Erythroblast (primary cell): ENCODE results near the gene PF4V1.

Experiments used
- GATA1 ChIP-seq: IDR thresholded peaks from 2 replicates; pipeline ENCODE4 v1.6.1; 2011; ENCODE audit warnings: low read depth, mild to moderate bottlenecking, control low read depth, low read length, moderate library complexity
- POLR2A ChIP-seq: IDR thresholded peaks from 2 replicates; pipeline ENCODE4 v1.6.1; 2011; ENCODE audit warnings: mild to moderate bottlenecking, low read length

GRCh38 chr4:73875401-73875800 is 22.3 kb downstream of the PF4V1 start:
- TF ChIP-seq POLR2A: no peak
- no peak for TF ChIP-seq GATA1
